ENCODE data around the gene ZHX3. TPM values are rescaled to one million over a fixed set of nuclear protein-coding genes. Genes with fewer than 3 reads are reported as not detected.

ZHX3 gene
- total and polyA plus RNA-seq, 2 of the 13 experiments (the other 11 are each of a cell fraction or from before 2014, with no cell fraction given) = 8.4 to 11.7 TPM

DNA sequence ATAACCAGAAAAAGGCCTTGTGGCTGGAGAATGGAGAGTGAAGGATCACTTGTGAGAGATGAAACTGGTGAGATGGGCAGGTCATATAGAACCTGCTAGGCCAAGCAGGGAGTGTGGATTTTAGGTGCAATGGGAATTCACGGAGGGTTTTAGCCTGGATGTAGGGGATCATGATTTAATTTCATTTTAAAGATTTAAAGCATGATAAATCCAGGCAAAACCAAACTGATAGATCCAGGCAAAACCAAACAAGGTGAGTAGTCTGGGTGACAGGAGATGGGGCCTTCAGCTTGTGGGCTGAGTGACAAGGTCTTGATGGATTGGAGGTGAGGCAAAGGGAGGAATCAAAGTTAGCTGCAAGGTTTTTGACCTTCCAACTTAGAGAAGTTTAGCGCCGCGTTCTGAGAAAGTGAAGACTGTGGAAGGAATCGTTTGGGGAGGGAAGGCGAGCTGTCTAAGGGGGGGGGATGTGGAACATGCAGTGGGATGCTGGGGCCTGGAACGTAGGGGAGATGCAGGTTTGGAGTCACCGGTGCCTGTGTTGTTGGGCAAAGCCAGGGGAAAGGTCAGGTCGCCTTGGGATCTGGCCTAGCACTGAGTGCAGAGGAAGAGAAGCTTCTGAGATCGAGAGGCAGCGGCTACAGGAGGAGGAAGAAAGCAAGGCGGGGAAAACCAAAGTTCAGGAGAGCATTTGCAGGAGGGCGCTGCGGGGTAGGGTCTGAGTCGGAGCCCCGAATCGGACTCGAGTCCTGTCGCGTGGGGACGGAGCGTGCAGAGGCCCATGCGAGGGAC is 181.4 kb downstream of the ZHX3 start (continued):
- TF ChIP-seq, protein P1, sequence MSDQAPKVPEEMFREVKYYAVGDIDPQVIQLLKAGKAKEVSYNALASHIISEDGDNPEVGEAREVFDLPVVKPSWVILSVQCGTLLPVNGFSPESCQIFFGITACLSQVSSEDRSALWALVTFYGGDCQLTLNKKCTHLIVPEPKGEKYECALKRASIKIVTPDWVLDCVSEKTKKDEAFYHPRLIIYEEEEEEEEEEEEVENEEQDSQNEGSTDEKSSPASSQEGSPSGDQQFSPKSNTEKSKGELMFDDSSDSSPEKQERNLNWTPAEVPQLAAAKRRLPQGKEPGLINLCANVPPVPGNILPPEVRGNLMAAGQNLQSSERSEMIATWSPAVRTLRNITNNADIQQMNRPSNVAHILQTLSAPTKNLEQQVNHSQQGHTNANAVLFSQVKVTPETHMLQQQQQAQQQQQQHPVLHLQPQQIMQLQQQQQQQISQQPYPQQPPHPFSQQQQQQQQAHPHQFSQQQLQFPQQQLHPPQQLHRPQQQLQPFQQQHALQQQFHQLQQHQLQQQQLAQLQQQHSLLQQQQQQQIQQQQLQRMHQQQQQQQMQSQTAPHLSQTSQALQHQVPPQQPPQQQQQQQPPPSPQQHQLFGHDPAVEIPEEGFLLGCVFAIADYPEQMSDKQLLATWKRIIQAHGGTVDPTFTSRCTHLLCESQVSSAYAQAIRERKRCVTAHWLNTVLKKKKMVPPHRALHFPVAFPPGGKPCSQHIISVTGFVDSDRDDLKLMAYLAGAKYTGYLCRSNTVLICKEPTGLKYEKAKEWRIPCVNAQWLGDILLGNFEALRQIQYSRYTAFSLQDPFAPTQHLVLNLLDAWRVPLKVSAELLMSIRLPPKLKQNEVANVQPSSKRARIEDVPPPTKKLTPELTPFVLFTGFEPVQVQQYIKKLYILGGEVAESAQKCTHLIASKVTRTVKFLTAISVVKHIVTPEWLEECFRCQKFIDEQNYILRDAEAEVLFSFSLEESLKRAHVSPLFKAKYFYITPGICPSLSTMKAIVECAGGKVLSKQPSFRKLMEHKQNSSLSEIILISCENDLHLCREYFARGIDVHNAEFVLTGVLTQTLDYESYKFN (CRISPR knock-in tag; conservative IDR thresholded peaks at IDR 0.05) = no peak
- TF ChIP-seq, protein P2, sequence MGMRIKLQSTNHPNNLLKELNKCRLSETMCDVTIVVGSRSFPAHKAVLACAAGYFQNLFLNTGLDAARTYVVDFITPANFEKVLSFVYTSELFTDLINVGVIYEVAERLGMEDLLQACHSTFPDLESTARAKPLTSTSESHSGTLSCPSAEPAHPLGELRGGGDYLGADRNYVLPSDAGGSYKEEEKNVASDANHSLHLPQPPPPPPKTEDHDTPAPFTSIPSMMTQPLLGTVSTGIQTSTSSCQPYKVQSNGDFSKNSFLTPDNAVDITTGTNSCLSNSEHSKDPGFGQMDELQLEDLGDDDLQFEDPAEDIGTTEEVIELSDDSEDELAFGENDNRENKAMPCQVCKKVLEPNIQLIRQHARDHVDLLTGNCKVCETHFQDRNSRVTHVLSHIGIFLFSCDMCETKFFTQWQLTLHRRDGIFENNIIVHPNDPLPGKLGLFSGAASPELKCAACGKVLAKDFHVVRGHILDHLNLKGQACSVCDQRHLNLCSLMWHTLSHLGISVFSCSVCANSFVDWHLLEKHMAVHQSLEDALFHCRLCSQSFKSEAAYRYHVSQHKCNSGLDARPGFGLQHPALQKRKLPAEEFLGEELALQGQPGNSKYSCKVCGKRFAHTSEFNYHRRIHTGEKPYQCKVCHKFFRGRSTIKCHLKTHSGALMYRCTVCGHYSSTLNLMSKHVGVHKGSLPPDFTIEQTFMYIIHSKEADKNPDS (CRISPR knock-in tag; IDR thresholded peaks at IDR 0.05) = no peak
- TF ChIP-seq ZFP36 (IDR thresholded peaks at IDR 0.05; ENCODE audit: borderline replicate concordance, low read depth, low read length, partially characterized antibody) = no peak
- TF ChIP-seq ZNF768 (CRISPR knock-in tag; IDR thresholded peaks at IDR 0.05) = no peak
- TF ChIP-seq ZNF563 (CRISPR knock-in tag; IDR thresholded peaks at IDR 0.05) = no peak
- TF ChIP-seq, protein P3, sequence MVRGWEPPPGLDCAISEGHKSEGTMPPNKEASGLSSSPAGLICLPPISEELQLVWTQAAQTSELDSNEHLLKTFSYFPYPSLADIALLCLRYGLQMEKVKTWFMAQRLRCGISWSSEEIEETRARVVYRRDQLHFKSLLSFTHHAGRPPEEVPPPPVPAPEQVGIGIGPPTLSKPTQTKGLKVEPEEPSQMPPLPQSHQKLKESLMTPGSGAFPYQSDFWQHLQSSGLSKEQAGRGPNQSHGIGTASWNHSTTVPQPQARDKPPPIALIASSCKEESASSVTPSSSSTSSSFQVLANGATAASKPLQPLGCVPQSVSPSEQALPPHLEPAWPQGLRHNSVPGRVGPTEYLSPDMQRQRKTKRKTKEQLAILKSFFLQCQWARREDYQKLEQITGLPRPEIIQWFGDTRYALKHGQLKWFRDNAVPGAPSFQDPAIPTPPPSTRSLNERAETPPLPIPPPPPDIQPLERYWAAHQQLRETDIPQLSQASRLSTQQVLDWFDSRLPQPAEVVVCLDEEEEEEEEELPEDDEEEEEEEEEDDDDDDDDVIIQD (CRISPR knock-in tag; IDR thresholded peaks at IDR 0.05; ENCODE audit: low read depth) = no peak
- TF ChIP-seq, protein P4, sequence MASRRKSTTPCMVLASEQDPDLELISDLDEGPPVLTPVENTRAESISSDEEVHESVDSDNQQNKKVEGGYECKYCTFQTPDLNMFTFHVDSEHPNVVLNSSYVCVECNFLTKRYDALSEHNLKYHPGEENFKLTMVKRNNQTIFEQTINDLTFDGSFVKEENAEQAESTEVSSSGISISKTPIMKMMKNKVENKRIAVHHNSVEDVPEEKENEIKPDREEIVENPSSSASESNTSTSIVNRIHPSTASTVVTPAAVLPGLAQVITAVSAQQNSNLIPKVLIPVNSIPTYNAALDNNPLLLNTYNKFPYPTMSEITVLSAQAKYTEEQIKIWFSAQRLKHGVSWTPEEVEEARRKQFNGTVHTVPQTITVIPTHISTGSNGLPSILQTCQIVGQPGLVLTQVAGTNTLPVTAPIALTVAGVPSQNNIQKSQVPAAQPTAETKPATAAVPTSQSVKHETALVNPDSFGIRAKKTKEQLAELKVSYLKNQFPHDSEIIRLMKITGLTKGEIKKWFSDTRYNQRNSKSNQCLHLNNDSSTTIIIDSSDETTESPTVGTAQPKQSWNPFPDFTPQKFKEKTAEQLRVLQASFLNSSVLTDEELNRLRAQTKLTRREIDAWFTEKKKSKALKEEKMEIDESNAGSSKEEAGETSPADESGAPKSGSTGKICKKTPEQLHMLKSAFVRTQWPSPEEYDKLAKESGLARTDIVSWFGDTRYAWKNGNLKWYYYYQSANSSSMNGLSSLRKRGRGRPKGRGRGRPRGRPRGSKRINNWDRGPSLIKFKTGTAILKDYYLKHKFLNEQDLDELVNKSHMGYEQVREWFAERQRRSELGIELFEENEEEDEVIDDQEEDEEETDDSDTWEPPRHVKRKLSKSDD (CRISPR knock-in tag; IDR thresholded peaks at IDR 0.05; ENCODE audit: low read depth) = no peak; the same call in 1 of the 2 replicates
- TF ChIP-seq, protein P5, sequence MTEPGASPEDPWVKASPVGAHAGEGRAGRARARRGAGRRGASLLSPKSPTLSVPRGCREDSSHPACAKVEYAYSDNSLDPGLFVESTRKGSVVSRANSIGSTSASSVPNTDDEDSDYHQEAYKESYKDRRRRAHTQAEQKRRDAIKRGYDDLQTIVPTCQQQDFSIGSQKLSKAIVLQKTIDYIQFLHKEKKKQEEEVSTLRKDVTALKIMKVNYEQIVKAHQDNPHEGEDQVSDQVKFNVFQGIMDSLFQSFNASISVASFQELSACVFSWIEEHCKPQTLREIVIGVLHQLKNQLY (CRISPR knock-in tag; IDR thresholded peaks at IDR 0.05) = 0 out of 2 replicates have a peak, but pooled peaks have one; percentile 20
- TF ChIP-seq, protein P6, sequence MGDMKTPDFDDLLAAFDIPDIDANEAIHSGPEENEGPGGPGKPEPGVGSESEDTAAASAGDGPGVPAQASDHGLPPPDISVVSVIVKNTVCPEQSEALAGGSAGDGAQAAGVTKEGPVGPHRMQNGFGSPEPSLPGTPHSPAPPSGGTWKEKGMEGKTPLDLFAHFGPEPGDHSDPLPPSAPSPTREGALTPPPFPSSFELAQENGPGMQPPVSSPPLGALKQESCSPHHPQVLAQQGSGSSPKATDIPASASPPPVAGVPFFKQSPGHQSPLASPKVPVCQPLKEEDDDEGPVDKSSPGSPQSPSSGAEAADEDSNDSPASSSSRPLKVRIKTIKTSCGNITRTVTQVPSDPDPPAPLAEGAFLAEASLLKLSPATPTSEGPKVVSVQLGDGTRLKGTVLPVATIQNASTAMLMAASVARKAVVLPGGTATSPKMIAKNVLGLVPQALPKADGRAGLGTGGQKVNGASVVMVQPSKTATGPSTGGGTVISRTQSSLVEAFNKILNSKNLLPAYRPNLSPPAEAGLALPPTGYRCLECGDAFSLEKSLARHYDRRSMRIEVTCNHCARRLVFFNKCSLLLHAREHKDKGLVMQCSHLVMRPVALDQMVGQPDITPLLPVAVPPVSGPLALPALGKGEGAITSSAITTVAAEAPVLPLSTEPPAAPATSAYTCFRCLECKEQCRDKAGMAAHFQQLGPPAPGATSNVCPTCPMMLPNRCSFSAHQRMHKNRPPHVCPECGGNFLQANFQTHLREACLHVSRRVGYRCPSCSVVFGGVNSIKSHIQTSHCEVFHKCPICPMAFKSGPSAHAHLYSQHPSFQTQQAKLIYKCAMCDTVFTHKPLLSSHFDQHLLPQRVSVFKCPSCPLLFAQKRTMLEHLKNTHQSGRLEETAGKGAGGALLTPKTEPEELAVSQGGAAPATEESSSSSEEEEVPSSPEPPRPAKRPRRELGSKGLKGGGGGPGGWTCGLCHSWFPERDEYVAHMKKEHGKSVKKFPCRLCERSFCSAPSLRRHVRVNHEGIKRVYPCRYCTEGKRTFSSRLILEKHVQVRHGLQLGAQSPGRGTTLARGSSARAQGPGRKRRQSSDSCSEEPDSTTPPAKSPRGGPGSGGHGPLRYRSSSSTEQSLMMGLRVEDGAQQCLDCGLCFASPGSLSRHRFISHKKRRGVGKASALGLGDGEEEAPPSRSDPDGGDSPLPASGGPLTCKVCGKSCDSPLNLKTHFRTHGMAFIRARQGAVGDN (CRISPR knock-in tag; IDR thresholded peaks at IDR 0.05) = no peak
- TF ChIP-seq ZNF652 (CRISPR knock-in tag; IDR thresholded peaks at IDR 0.05; ENCODE audit: borderline replicate concordance, low read depth) = no peak
- no peak for TF ChIP-seq ZSCAN12 (CRISPR knock-in tag; IDR thresholded peaks at IDR 0.05)
- TF ChIP-seq HMG20B (CRISPR knock-in tag; conservative IDR thresholded peaks at IDR 0.05) = no peak
